ENCODE measurements around the gene IFIT2. TPM values are rescaled to one million over a fixed set of nuclear protein-coding genes. Genes with fewer than 3 reads are reported as not detected.

IFIT2 gene
- total RNA-seq, 1 experiment from 2014 or later = 1.0 TPM

- Histone ChIP-seq H3K9me3 (ENCODE audit: control insufficient read depth in 1 of 2, insufficient read depth in 1 of 2, low read depth in 1 of 2, low read length in 2 of 2) (no peaks in the 10 kb centered on the region), H3K4me2 (ENCODE audit: low read length) (no peak overlapping the region), H2AFZ (ENCODE audit: low read depth, low read length, poor library complexity, severe bottlenecking) (no peak overlapping the region), H3K4me3 (replicated peaks in 1 of 2; ENCODE audit: low read depth in 1 of 2, low read length in 2 of 2) (no peak overlapping the region), H3K27ac (ENCODE audit: low read depth, low read length) (no peak overlapping the region), H3K79me2 (ENCODE audit: insufficient read depth, low read length) (no peaks in the 10 kb centered on the region), H3K36me3 (ENCODE audit: control insufficient read depth in 1 of 2, insufficient read depth in 2 of 2, low read length in 2 of 2) (no peaks in the 10 kb centered on the region), H3K9ac (ENCODE audit: low read length) (no peak overlapping the region), H3K27me3 (ENCODE audit: insufficient read depth, low read length) (no peaks in the 10 kb centered on the region), H3K9me2 (ENCODE audit: insufficient read depth) (no peaks in the 10 kb centered on the region), H3K4me1 (ENCODE audit: control insufficient read depth in 1 of 2, insufficient read depth in 2 of 2, low read length in 2 of 2) (peaks cover 3 to 22% of the 10 kb centered on the region in 2 experiments; a peak in 3 of 4 replicates), H4K20me1 (ENCODE audit: insufficient read depth) (no peaks in the 10 kb centered on the region)
- DNase-seq (ENCODE audit: low read depth, low spot score) (no peak), ATAC-seq (no peak)
- intact Hi-C loops (cut with micrococcal nuclease) = no loop called here
- ChIA-PET CTCF (no interaction called here), POLR2A (no interaction called here), RAD21 (ENCODE audit: low non-redundant PET in 1 of 2, low total read pairs in 2 of 2, uncharacterized antibody in 2 of 2, unreplicated experiment in 2 of 2) (no interaction called here)
- no TSS peak for BruUV-seq (replicated peaks)
- TF ChIP-seq ZFX (IDR thresholded peaks at IDR 0.05) (no peak), CTCF (IDR thresholded peaks at IDR 0.05 in 2 of 3, conservative IDR thresholded peaks at IDR 0.05 in 1 of 3; ENCODE audit: borderline replicate concordance in 1 of 3, insufficient read depth in 1 of 3, low read depth in 2 of 3, low read length in 2 of 3) (no peak), TCF7L2 (IDR thresholded peaks at IDR 0.05; ENCODE audit: borderline replicate concordance, extremely low read depth, insufficient read depth, insufficient read length) (no peak), YY1 (IDR thresholded peaks at IDR 0.05; ENCODE audit: extremely low read depth, insufficient replicate concordance, low read depth, low read length) (no peak), EZH2phosphoT487 (IDR thresholded peaks at IDR 0.05; ENCODE audit: borderline replicate concordance) (no peak), SIN3A (IDR thresholded peaks at IDR 0.05; ENCODE audit: low read depth) (no peak), ZNF274 (IDR thresholded peaks at IDR 0.05; ENCODE audit: low read depth, low read length) (no peak), SRF (IDR thresholded peaks at IDR 0.05; ENCODE audit: low read depth) (no peak), CBX3 (IDR thresholded peaks at IDR 0.05; ENCODE audit: low read depth) (no peak), RAD21 (IDR thresholded peaks at IDR 0.05; ENCODE audit: low read depth) (no peak), EGR1 (IDR thresholded peaks at IDR 0.05; ENCODE audit: low read depth) (no peak), POLR2AphosphoS5 (IDR thresholded peaks at IDR 0.05; ENCODE audit: low read depth, low read length) (no peak)
- TF ChIP-seq, protein P1, sequence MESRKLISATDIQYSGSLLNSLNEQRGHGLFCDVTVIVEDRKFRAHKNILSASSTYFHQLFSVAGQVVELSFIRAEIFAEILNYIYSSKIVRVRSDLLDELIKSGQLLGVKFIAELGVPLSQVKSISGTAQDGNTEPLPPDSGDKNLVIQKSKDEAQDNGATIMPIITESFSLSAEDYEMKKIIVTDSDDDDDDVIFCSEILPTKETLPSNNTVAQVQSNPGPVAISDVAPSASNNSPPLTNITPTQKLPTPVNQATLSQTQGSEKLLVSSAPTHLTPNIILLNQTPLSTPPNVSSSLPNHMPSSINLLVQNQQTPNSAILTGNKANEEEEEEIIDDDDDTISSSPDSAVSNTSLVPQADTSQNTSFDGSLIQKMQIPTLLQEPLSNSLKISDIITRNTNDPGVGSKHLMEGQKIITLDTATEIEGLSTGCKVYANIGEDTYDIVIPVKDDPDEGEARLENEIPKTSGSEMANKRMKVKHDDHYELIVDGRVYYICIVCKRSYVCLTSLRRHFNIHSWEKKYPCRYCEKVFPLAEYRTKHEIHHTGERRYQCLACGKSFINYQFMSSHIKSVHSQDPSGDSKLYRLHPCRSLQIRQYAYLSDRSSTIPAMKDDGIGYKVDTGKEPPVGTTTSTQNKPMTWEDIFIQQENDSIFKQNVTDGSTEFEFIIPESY (IDR thresholded peaks at IDR 0.05; ENCODE audit: extremely low read depth, insufficient replicate concordance, low read length) = no peak
- TF ChIP-seq, protein P2, sequence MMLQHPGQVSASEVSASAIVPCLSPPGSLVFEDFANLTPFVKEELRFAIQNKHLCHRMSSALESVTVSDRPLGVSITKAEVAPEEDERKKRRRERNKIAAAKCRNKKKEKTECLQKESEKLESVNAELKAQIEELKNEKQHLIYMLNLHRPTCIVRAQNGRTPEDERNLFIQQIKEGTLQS (IDR thresholded peaks at IDR 0.05) = no peak
These were observed 34.4 kb downstream of the IFIT2 start for GRCh38 chr10:89336241-89336640.

Data from HCT116 (cell line).